Activated naive CD8-positive, alpha-beta T cell (primary cell): Measurements from ENCODE around the gene DNASE1.

Experiments
- H3K27ac Mint-ChIP-seq: one replicate; pipeline ENCODE4 v1.8.0; 2021; ENCODE audit warnings: mixed read lengths
- H3K27me3 Mint-ChIP-seq: one replicate; pipeline ENCODE4 v1.8.0; 2021; ENCODE audit warnings: mixed read lengths
- H3K36me3 Mint-ChIP-seq: one replicate; pipeline ENCODE4 v1.8.0; 2021; ENCODE audit warnings: mixed read lengths
- H3K4me1 Mint-ChIP-seq: one replicate; pipeline ENCODE4 v1.8.0; 2021; ENCODE audit warnings: low read depth, mixed read lengths
- H3K4me3 Mint-ChIP-seq: one replicate; pipeline ENCODE4 v1.8.0; 2021; ENCODE audit warnings: mild to moderate bottlenecking, mixed read lengths
- H3K9me3 Mint-ChIP-seq: one replicate; pipeline ENCODE4 v1.8.0; 2021; ENCODE audit warnings: low read depth, mixed read lengths

The DNASE1 gene

DNA sequence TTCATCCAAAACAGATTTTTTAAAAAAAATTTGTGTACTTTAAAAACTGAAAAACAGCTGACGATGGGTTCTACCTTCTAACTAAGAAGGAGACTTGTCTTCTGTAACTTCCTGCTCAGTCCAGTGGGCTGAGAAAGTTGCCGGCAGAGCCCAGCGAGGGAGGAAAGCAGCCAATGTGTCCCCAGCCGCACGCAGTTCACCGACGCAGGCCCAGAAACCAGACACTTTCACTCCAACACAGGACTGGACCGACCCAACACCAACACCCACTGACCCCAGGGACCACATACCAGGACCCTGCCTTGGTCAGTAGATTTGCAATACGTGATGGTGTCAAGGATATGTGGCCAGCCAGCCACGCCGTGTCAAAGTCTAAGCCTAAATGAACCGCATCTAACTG is 37.3 kb downstream of the DNASE1 start:
- Mint-ChIP-seq H3K27ac (no peak overlapping the region), H3K4me3 (no peak overlapping the region), H3K27me3 (no peaks in the 10 kb centered on the region), H3K4me1 (peaks cover 10% of the 10 kb centered on the region), H3K36me3 (peaks cover 8% of the 10 kb centered on the region), H3K9me3 (no peaks in the 10 kb centered on the region)

DNA sequence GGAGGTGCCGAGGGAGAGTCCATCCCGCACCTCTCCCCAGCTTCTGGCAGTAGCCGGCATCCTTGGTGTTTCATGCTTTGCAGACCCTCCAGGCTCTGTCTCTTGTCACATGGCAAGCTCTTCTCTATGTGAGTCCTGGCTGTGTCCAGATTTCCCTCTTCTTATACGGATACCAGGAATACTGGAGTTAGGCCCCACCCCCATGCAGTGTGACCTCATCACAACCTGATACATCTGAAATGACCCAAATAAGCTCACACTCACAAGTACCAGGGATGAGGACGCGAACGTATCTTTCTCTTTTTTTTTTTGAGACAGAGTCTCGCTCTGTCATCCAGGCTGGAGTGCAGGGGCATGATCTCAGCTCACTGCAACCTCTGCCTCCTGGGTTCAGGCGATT is 39.6 kb downstream of the DNASE1 start:
- Mint-ChIP-seq H3K4me3 (no peak overlapping the region), H3K27ac (no peak overlapping the region)

GRCh38 chr16:3695610-3696369 is 41.3 kb downstream of the DNASE1 start:
- Mint-ChIP-seq H3K27ac (no peak overlapping the region), H3K9me3 (no peaks in the 10 kb centered on the region), H3K4me3 (no peak overlapping the region), H3K27me3 (no peaks in the 10 kb centered on the region), H3K4me1 (peaks cover 14% of the 10 kb centered on the region), H3K36me3 (no peaks in the 10 kb centered on the region)

More for the DNA sequence above, 39.6 kb downstream of the DNASE1 start:
- H3K4me1 Mint-ChIP-seq, result peaks cover 14% of the 10 kb centered on the region
- no peaks in the 10 kb centered on the region for H3K27me3 Mint-ChIP-seq
- H3K9me3 Mint-ChIP-seq, result no peaks in the 10 kb centered on the region
- H3K36me3 Mint-ChIP-seq, result peaks cover 4% of the 10 kb centered on the region

DNA sequence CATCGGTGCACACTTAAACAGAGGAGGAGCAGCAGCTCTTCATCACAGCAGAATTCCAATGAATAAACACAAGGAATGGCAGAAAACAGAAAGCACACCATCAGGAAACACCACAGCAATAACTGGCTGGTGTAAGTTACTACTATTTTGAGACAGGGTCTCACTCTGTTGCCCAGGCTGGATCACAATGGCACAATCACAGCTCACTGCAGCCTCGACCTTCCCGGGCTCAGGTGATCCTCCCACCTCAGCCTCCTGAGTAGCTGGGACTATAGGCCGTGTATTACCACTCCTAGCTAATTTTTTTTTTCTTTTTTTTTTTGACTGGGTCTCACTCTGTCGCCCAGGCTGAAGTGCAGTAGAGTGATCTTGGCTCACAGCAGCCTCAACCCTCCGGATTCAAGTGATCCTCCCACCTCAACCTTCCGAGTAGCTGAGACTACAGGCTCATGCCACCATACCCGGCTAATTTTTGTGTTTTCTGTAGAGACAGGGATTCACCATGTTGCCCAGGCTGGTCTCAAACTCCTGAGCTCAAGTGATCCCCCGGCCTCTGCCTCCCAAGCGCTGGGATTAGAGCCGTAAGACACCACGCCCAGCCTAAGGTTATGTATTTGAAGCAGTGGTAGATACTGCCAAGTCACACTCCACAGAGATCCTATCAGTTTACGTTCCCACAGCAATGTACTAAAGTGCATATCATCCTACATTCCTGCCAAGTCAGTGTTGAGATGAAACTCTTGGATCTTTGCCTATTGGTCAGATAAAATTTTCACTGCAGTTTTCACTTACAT is 42.1 kb downstream of the DNASE1 start:
- H3K4me1 Mint-ChIP-seq, result peaks cover 14% of the 10 kb centered on the region

GRCh38 chr16:3698941-3699340 is 44.5 kb downstream of the DNASE1 start:
- H3K9me3 Mint-ChIP-seq, result no peaks in the 10 kb centered on the region
- no peaks in the 10 kb centered on the region for H3K27me3 Mint-ChIP-seq
- no peak overlapping the region for H3K27ac Mint-ChIP-seq
- no peak overlapping the region for H3K4me3 Mint-ChIP-seq
- peaks cover 17% of the 10 kb centered on the region for H3K4me1 Mint-ChIP-seq
- H3K36me3 Mint-ChIP-seq, result peaks cover 5% of the 10 kb centered on the region

More for the DNA sequence above, 42.1 kb downstream of the DNASE1 start:
- H3K36me3 Mint-ChIP-seq, result no peaks in the 10 kb centered on the region
- no peaks in the 10 kb centered on the region for H3K9me3 Mint-ChIP-seq
- H3K27me3 Mint-ChIP-seq, result no peaks in the 10 kb centered on the region
- no peak overlapping the region for H3K4me3 Mint-ChIP-seq
- H3K27ac Mint-ChIP-seq, result no peak overlapping the region

- Mint-ChIP-seq H3K27ac (no peak overlapping the region), H3K9me3 (no peaks in the 10 kb centered on the region), H3K36me3 (peaks cover 5% of the 10 kb centered on the region), H3K27me3 (no peaks in the 10 kb centered on the region), H3K4me3 (no peak overlapping the region), H3K4me1 (peaks cover 16% of the 10 kb centered on the region)
Observed at GRCh38 chr16:3701531-3701930, 47.0 kb downstream of the DNASE1 start.

DNA sequence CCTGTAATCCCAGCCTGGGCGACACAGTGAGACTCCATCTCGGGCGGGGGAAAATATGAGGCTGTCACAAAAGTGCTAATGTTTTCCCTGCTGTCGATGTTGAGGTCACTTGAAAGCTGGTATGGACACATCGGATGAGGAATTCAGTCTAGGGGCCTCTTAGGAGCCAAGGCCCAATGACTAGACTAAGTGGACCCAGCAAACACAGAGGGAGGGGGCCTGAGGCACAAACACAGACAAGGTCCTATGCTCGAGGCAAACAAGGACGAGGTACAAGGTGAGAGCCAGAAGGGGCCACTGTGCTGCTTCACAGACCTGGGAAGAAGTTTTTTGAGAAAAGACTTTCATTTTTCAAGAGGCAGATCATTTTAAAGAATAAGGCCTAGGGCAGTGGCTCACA is 47.6 kb downstream of the DNASE1 start:
- no peak overlapping the region for H3K4me3 Mint-ChIP-seq
- H3K27ac Mint-ChIP-seq, result no peak overlapping the region
- H3K36me3 Mint-ChIP-seq, result peaks cover 5% of the 10 kb centered on the region
- no peaks in the 10 kb centered on the region for H3K27me3 Mint-ChIP-seq
- H3K9me3 Mint-ChIP-seq, result no peaks in the 10 kb centered on the region
- peaks cover 16% of the 10 kb centered on the region for H3K4me1 Mint-ChIP-seq

GRCh38 chr16:3706253-3707012 is 51.9 kb downstream of the DNASE1 start:
- H3K9me3 Mint-ChIP-seq, result no peaks in the 10 kb centered on the region
- peaks cover 5% of the 10 kb centered on the region for H3K36me3 Mint-ChIP-seq
- H3K4me3 Mint-ChIP-seq, result no peak overlapping the region
- H3K4me1 Mint-ChIP-seq, result peaks cover 10% of the 10 kb centered on the region
- H3K27ac Mint-ChIP-seq, result no peak overlapping the region
- no peaks in the 10 kb centered on the region for H3K27me3 Mint-ChIP-seq
